Testis (tissue), 3 donors: Measurements from ENCODE around the gene RND3. TPM values are rescaled to one million over a fixed set of nuclear protein-coding genes. Genes with fewer than 3 reads are reported as not detected.

ENCODE experiments used
- DNase-seq: peaks from one replicate; pipeline ENCODE4 v3.0.0-alpha.2; 2019
- H3K27ac ChIP-seq, 2 donors: fragments of 200-600 bp; sonication (generic); one replicate each; pipeline ENCODE4 v1.5.1; 2019
- H3K27me3 ChIP-seq: fragments of 200-600 bp; sonication (generic); one replicate; pipeline ENCODE4 v1.5.1; 2019
- H3K36me3 ChIP-seq: fragments of 200-600 bp; sonication (generic); one replicate; pipeline ENCODE4 v1.5.1; 2017; ENCODE audit warnings: low read depth; ENCODE audit errors: missing control alignments
- H3K4me1 ChIP-seq: fragments of 200-600 bp; sonication (generic); one replicate; pipeline ENCODE4 v1.5.1; 2019
- H3K4me3 ChIP-seq, 2 donors: fragments of 200-600 bp; sonication (generic); one replicate each; pipeline ENCODE4 v1.5.1; 2017 to 2019
- H3K9me3 ChIP-seq: fragments of 200-600 bp; sonication (generic); one replicate; pipeline ENCODE4 v1.5.1; 2017
- CTCF ChIP-seq, 3 experiments: fragments of 450-650 bp in 2 of 3; fragments of 200-600 bp in 1 of 3; sonication (generic) in 1 of 3; IDR thresholded peaks; one replicate each; pipeline ENCODE4 v1.5.1; 2016 to 2019; ENCODE audit warnings: antibody characterized with exemption in 3 of 3, mild to moderate bottlenecking in 2 of 3, moderate library complexity in 1 of 3
- POLR2A ChIP-seq: fragments of 450-650 bp; IDR thresholded peaks from one replicate; pipeline ENCODE4 v1.6.1; 2017; ENCODE audit warnings: antibody characterized with exemption, mild to moderate bottlenecking, moderate library complexity
- WGBS, 2 donors: methylation state at CpG; one replicate each; pipeline ENCODE4 v1.1.5; 2018; 5-methylcytosine and 5-hydroxymethylcytosine counted together
- intact Hi-C: fragments of 100-400 bp; cut with DNase I; formaldehyde crosslinking; loops from one replicate; pipeline ENCODE4 v1.15.1; 2023; ENCODE audit warnings: low total_unique reads
- polyA plus RNA-seq: library from polyadenylated mRNA; stranded (reverse); fragments of 350-450 nt; fragmentation: Illumina TruSeq; extraction: RNeasy Lipid Tissue Mini Kit (QIAGEN cat#74804); gene quantifications from one replicate; pipeline ENCODE4 v1.2.3, GENCODE V29; 2014; ENCODE audit warnings: low read depth, low replicate concordance; ENCODE audit not compliant: insufficient read depth
- total RNA-seq, 2 donors: library from RNA; depleted of rRNA; stranded (reverse); fragments of >200 nt; gene quantifications; one replicate each; pipeline ENCODE4 v1.2.3, GENCODE V29; 2016

Gene RND3
- total and polyA plus RNA-seq, 3 donors from 2014 or later: 5.0 to 10.2 (median 8.0) TPM

GRCh38 chr2:150438654-150439053 is 48.8 kb downstream of the RND3 start:
- intact Hi-C loops: no loop called here
- Histone ChIP-seq H3K4me1 (no peaks in the 10 kb centered on the region), H3K9me3 (no peaks in the 10 kb centered on the region), H3K27ac (no peak overlapping the region), H3K27me3 (no peaks in the 10 kb centered on the region), H3K4me3 (no peak overlapping the region), H3K36me3 (no peaks in the 10 kb centered on the region)
- no peak for DNase-seq
- TF ChIP-seq POLR2A: no peak
- TF ChIP-seq CTCF (IDR thresholded peaks at IDR 0.05): no peak
- WGBS, 2 donors: 88 to 93% methylated on average over 2 of the region's 2 CpGs

- no peaks in the 10 kb centered on the region for H3K9me3 ChIP-seq
- intact Hi-C loops: no loop called here
- no peaks in the 10 kb centered on the region for H3K27me3 ChIP-seq
- WGBS, 2 donors: 69 to 72% methylated on average over 2 of the region's 2 CpGs
- no peak for TF ChIP-seq POLR2A
- TF ChIP-seq CTCF (IDR thresholded peaks at IDR 0.05): no peak
- H3K36me3 ChIP-seq: no peaks in the 10 kb centered on the region
- no peak for DNase-seq
- no peaks in the 10 kb centered on the region for H3K4me1 ChIP-seq
- no peak overlapping the region for H3K4me3 ChIP-seq
- H3K27ac ChIP-seq: no peak overlapping the region
Observed at GRCh38 chr2:150438041-150438440, 49.4 kb downstream of the RND3 start.

- no peak overlapping the region for H3K27ac ChIP-seq
- intact Hi-C loops: no loop called here
- TF ChIP-seq CTCF (IDR thresholded peaks at IDR 0.05) (no peak), POLR2A (no peak)
- H3K4me1 ChIP-seq: no peaks in the 10 kb centered on the region
- H3K9me3 ChIP-seq: no peaks in the 10 kb centered on the region
- H3K36me3 ChIP-seq: no peaks in the 10 kb centered on the region
- no peak overlapping the region for H3K4me3 ChIP-seq
- WGBS, 2 donors: 72 to 77% methylated on average over 3 of the region's 3 CpGs
- DNase-seq: no peak
- no peaks in the 10 kb centered on the region for H3K27me3 ChIP-seq
Observed at GRCh38 chr2:150432312-150432625, 55.2 kb downstream of the RND3 start.

GRCh38 chr2:150431561-150432311 is 55.7 kb downstream of the RND3 start:
- DNase-seq: no peak
- intact Hi-C loops: no loop called here
- 27 to 70% methylated on average over 1 of the region's 1 CpG for WGBS, 2 donors

More at GRCh38 chr2:150431561-150432311, 55.7 kb downstream of the RND3 start:
- no peak for TF ChIP-seq POLR2A
- no peak for TF ChIP-seq CTCF (IDR thresholded peaks at IDR 0.05)
- Histone ChIP-seq H3K27me3 (no peaks in the 10 kb centered on the region), H3K4me1 (no peaks in the 10 kb centered on the region), H3K36me3 (no peaks in the 10 kb centered on the region), H3K27ac (no peak overlapping the region), H3K4me3 (no peak overlapping the region), H3K9me3 (no peaks in the 10 kb centered on the region)
